ENCODE data around the gene TRPC4.
A peak's percentile ranks its signal among the peaks of the same experiment; 100 is the strongest.

The TRPC4 gene

GRCh38 chr13:37596805-37597204, 272.8 kb downstream of the TRPC4 start:
- DNase-seq = no peak

DNA sequence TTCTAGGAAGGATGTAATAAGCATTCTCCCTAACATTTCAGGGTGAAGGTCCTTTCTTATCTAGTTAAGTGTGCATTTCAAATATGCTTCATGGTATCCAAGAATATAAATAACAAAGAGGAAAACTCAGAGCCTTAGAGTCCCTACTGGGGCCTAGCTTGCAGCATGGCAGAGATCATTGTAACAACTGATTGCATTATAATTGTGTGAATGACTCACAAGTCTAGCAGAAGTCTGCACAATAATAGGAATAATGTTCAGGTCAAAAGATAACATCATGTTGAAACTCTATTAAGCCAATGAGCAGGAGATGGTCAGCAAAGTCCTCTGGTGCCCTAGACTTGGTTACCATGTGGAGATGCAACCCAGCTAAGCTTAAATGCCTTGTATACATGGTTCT, 274.4 kb downstream of the TRPC4 start:
- DNase-seq = peak; percentile 18

DNA sequence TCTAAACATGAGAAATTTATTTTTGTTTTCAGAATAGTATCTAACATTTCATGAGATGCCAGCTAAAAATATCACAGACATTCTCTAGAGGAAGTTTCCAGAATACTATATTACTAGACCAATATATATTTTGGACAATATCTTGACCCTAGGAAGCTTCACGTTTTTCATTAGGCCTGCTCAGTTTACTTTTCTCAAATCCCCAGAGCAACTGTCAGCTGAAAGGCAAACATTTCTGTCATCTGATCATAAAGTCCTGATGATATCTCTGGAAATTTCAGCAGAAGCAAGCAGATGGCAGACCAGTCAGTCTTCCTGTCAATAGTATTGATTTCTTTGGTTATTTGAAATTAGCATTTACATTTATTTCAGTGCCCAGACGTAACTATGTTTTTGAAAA, 275.0 kb downstream of the TRPC4 start:
- DNase-seq = no peak

GRCh38 chr13:37589381-37589780, 280.2 kb downstream of the TRPC4 start:
- peak; percentile 23 for DNase-seq

- no peak for DNase-seq
These were observed 282.3 kb downstream of the TRPC4 start for GRCh38 chr13:37587236-37587635.

Measured in HCEC 1CT (cell line).